ENCODE results near the gene FASTKD3.

- TF ChIP-seq POLR2AphosphoS5 (IDR thresholded peaks at IDR 0.05; ENCODE audit: low read depth, low read length), result no peak
- TF ChIP-seq REST (IDR thresholded peaks at IDR 0.05; ENCODE audit: insufficient read depth in 1 of 2, low read depth in 2 of 2, low read length in 2 of 2), result no peak
- no peak for TF ChIP-seq SIN3A (IDR thresholded peaks at IDR 0.05; ENCODE audit: borderline replicate concordance, insufficient read depth, low read length)
- TF ChIP-seq FOXP2 (optimal IDR thresholded peaks at IDR 0.05; ENCODE audit: borderline replicate concordance, extremely low read depth, extremely low read length, insufficient read depth), result no peak
These were observed 26.3 kb downstream of the FASTKD3 start for GRCh38 chr5:7842531-7842930.
